ENCODE data around the gene DNAJC10.

The DNAJC10 gene

GRCh38 chr2:182715121-182715891, 751 bp upstream of the DNAJC10 start:
- Histone ChIP-seq H3K23ac (ENCODE audit: low read depth, low read length, poor library complexity) (no peak overlapping the region), H3K27me3 (ENCODE audit: control insufficient read depth in 3 of 3, insufficient read depth in 3 of 3, low read depth in 1 of 3, low read length in 3 of 3) (no peaks in the 10 kb centered on the region), H3K18ac (ENCODE audit: low read length) (no peak overlapping the region), H4K91ac (ENCODE audit: low read depth, low read length, poor library complexity) (no peak overlapping the region), H2BK120ac (ENCODE audit: low read depth, low read length) (no peak overlapping the region), H2AFZ (ENCODE audit: low read length) (peak overlapping the region; percentile 99), H3K4ac (ENCODE audit: low read length) (no peak overlapping the region), H4K8ac (ENCODE audit: low read depth, low read length) (no peak overlapping the region), H3K9me3 (replicated peaks in 1 of 2; ENCODE audit: control insufficient read depth in 2 of 2, insufficient read depth in 1 of 2, low read depth in 1 of 2, low read length in 2 of 2) (no peaks in the 10 kb centered on the region), H3K9ac (ENCODE audit: low read depth, low read length, poor library complexity) (no peak overlapping the region), H3K79me1 (ENCODE audit: low read depth, low read length) (peaks cover 3% of the 10 kb centered on the region), H3K14ac (ENCODE audit: low read length) (no peak overlapping the region), H3K4me3 (ENCODE audit: low read length in 2 of 2) (peak overlapping the region; percentile 81 to 96), H3K36me3 (replicated peaks in 1 of 2; ENCODE audit: control insufficient read depth in 2 of 2, insufficient read depth in 2 of 2, low read length in 2 of 2) (peaks cover 0 to 28% of the 10 kb centered on the region in 2 donors), H3K27ac (replicated peaks; ENCODE audit: low read length) (peak overlapping the region; percentile 96), H2BK15ac (ENCODE audit: low read length) (no peak overlapping the region), H2BK12ac (ENCODE audit: low read length) (no peak overlapping the region), H2AK5ac (ENCODE audit: low read depth, low read length) (no peak overlapping the region), H2BK5ac (ENCODE audit: low read length) (no peak overlapping the region), H3K4me2 (ENCODE audit: insufficient read depth, low read length, poor library complexity, severe bottlenecking) (peak overlapping the region; percentile 87), H3K4me1 (ENCODE audit: control insufficient read depth in 2 of 2, insufficient read depth in 1 of 2, low read depth in 1 of 2, low read length in 2 of 2) (peaks cover 0 to 4% of the 10 kb centered on the region in 2 donors)
- no CpG with 5 or more reads among the region's 9 CpGs for WGBS, 2 donors (ENCODE audit: extremely low coverage in 2 of 2, insufficient read length in 2 of 2, insufficient replicate concordance in 1 of 2)
- DNase-seq (ENCODE audit: low spot score), result no peak

DNA sequence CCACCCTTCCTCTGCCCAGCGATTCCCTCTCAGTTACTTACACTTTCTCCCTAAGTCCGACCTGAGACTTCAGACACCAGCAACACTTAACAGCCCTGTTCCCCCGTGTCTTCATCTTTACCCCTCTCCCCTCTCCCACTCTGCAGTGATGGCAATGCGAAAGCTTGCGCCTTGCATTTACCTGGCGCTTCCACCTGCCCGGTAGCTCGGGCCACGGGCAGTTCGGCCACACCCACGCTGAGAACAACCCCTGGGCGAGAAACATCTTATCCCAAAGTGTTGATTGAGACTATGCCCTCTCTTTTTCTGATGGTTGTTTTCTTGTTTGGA, 558 bp downstream of the DNAJC10 start:
- no peak overlapping the region for H3K14ac ChIP-seq (ENCODE audit: low read length)
- peak overlapping the region; percentile 20 for H4K8ac ChIP-seq (ENCODE audit: low read depth, low read length)
- H2BK120ac ChIP-seq (ENCODE audit: low read depth, low read length), result no peak overlapping the region
- H2BK15ac ChIP-seq (ENCODE audit: low read length), result no peak overlapping the region
- no peaks in the 10 kb centered on the region for H3K27me3 ChIP-seq (ENCODE audit: control insufficient read depth in 3 of 3, insufficient read depth in 3 of 3, low read depth in 1 of 3, low read length in 3 of 3)
- H3K36me3 ChIP-seq (replicated peaks in 1 of 2; ENCODE audit: control insufficient read depth in 2 of 2, insufficient read depth in 2 of 2, low read length in 2 of 2), result peaks cover 0 to 41% of the 10 kb centered on the region in 2 donors
- peak overlapping the region; percentile 92 for H3K23ac ChIP-seq (ENCODE audit: low read depth, low read length, poor library complexity)
- H4K91ac ChIP-seq (ENCODE audit: low read depth, low read length, poor library complexity), result no peak overlapping the region
- no peak overlapping the region for H2BK12ac ChIP-seq (ENCODE audit: low read length)
- no peak overlapping the region for H3K4ac ChIP-seq (ENCODE audit: low read length)
- no peak overlapping the region for H2BK5ac ChIP-seq (ENCODE audit: low read length)
- peak overlapping the region; percentile 81 to 96 for H3K4me3 ChIP-seq (ENCODE audit: low read length in 2 of 2)
- peak overlapping the region; percentile 95 for H3K18ac ChIP-seq (ENCODE audit: low read length)
- H3K4me1 ChIP-seq (ENCODE audit: control insufficient read depth in 2 of 2, insufficient read depth in 1 of 2, low read depth in 1 of 2, low read length in 2 of 2), result peaks cover 0 to 4% of the 10 kb centered on the region in 2 donors
- no peaks in the 10 kb centered on the region for H3K9me3 ChIP-seq (replicated peaks in 1 of 2; ENCODE audit: control insufficient read depth in 2 of 2, insufficient read depth in 1 of 2, low read depth in 1 of 2, low read length in 2 of 2)
- no peak for DNase-seq (ENCODE audit: low spot score)
- no peak overlapping the region for H2AK5ac ChIP-seq (ENCODE audit: low read depth, low read length)
- peak overlapping the region; percentile 99 for H2AFZ ChIP-seq (ENCODE audit: low read length)
- peak overlapping the region; percentile 96 for H3K27ac ChIP-seq (replicated peaks; ENCODE audit: low read length)
- H3K9ac ChIP-seq (ENCODE audit: low read depth, low read length, poor library complexity), result peak overlapping the region; percentile 98
- H3K79me1 ChIP-seq (ENCODE audit: low read depth, low read length), result peaks cover 3% of the 10 kb centered on the region
- WGBS, 2 donors (ENCODE audit: extremely low coverage in 2 of 2, insufficient read length in 2 of 2, insufficient replicate concordance in 1 of 2), result no CpG with 5 or more reads among the region's 12 CpGs
- peak overlapping the region; percentile 87 for H3K4me2 ChIP-seq (ENCODE audit: insufficient read depth, low read length, poor library complexity, severe bottlenecking)

- H3K14ac ChIP-seq (ENCODE audit: low read length), result no peak overlapping the region
- no peak overlapping the region for H2BK15ac ChIP-seq (ENCODE audit: low read length)
- peaks cover 3% of the 10 kb centered on the region for H3K79me1 ChIP-seq (ENCODE audit: low read depth, low read length)
- H3K27me3 ChIP-seq (ENCODE audit: control insufficient read depth in 3 of 3, insufficient read depth in 3 of 3, low read depth in 1 of 3, low read length in 3 of 3), result no peaks in the 10 kb centered on the region
- no peak for DNase-seq (ENCODE audit: low spot score)
- no peaks in the 10 kb centered on the region for H3K9me3 ChIP-seq (replicated peaks in 1 of 2; ENCODE audit: control insufficient read depth in 2 of 2, insufficient read depth in 1 of 2, low read depth in 1 of 2, low read length in 2 of 2)
- H2AFZ ChIP-seq (ENCODE audit: low read length), result no peak overlapping the region
- H3K36me3 ChIP-seq (replicated peaks in 1 of 2; ENCODE audit: control insufficient read depth in 2 of 2, insufficient read depth in 2 of 2, low read length in 2 of 2), result peaks cover 0 to 49% of the 10 kb centered on the region in 2 donors
- no peak overlapping the region for H3K4me3 ChIP-seq (ENCODE audit: low read length in 2 of 2)
- H4K91ac ChIP-seq (ENCODE audit: low read depth, low read length, poor library complexity), result no peak overlapping the region
- no peak overlapping the region for H2AK5ac ChIP-seq (ENCODE audit: low read depth, low read length)
- H3K9ac ChIP-seq (ENCODE audit: low read depth, low read length, poor library complexity), result no peak overlapping the region
- H3K27ac ChIP-seq (replicated peaks; ENCODE audit: low read length), result no peak overlapping the region
- no peak overlapping the region for H3K4me2 ChIP-seq (ENCODE audit: insufficient read depth, low read length, poor library complexity, severe bottlenecking)
- H2BK120ac ChIP-seq (ENCODE audit: low read depth, low read length), result no peak overlapping the region
- H2BK12ac ChIP-seq (ENCODE audit: low read length), result no peak overlapping the region
- no peak overlapping the region for H4K8ac ChIP-seq (ENCODE audit: low read depth, low read length)
- peaks cover 0 to 4% of the 10 kb centered on the region in 2 donors for H3K4me1 ChIP-seq (ENCODE audit: control insufficient read depth in 2 of 2, insufficient read depth in 1 of 2, low read depth in 1 of 2, low read length in 2 of 2)
- no peak overlapping the region for H3K23ac ChIP-seq (ENCODE audit: low read depth, low read length, poor library complexity)
- H3K4ac ChIP-seq (ENCODE audit: low read length), result no peak overlapping the region
- no peak overlapping the region for H2BK5ac ChIP-seq (ENCODE audit: low read length)
- no CpG with 5 or more reads among the region's 2 CpGs for WGBS, 2 donors (ENCODE audit: extremely low coverage in 2 of 2, insufficient read length in 2 of 2, insufficient replicate concordance in 1 of 2)
- H3K18ac ChIP-seq (ENCODE audit: low read length), result no peak overlapping the region
These were observed 1.4 kb downstream of the DNAJC10 start for GRCh38 chr2:182717416-182717815.

DNA sequence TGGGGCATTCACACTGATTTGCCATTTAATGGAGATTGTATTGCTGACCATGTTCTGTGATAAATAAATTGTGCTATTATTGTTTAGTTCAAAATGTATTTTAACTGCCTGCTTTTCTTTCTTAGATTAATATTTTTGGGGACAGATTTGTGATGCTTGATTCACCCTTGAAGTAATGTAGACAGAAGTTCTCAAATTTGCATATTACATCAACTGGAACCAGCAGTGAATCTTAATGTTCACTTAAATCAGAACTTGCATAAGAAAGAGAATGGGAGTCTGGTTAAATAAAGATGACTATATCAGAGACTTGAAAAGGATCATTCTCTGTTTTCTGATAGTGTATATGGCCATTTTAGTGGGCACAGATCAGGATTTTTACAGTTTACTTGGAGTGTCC, 1.8 kb downstream of the DNAJC10 start:
- Histone ChIP-seq H3K4me2 (ENCODE audit: insufficient read depth, low read length, poor library complexity, severe bottlenecking) (no peak overlapping the region), H2AK5ac (ENCODE audit: low read depth, low read length) (no peak overlapping the region), H2BK5ac (ENCODE audit: low read length) (no peak overlapping the region), H3K4ac (ENCODE audit: low read length) (no peak overlapping the region), H4K8ac (ENCODE audit: low read depth, low read length) (no peak overlapping the region), H3K23ac (ENCODE audit: low read depth, low read length, poor library complexity) (no peak overlapping the region), H2BK15ac (ENCODE audit: low read length) (no peak overlapping the region), H3K4me1 (ENCODE audit: control insufficient read depth in 2 of 2, insufficient read depth in 1 of 2, low read depth in 1 of 2, low read length in 2 of 2) (peaks cover 0 to 4% of the 10 kb centered on the region in 2 donors), H2BK120ac (ENCODE audit: low read depth, low read length) (no peak overlapping the region), H3K4me3 (ENCODE audit: low read length in 2 of 2) (no peak overlapping the region), H3K79me1 (ENCODE audit: low read depth, low read length) (peaks cover 3% of the 10 kb centered on the region), H3K9ac (ENCODE audit: low read depth, low read length, poor library complexity) (no peak overlapping the region), H3K27me3 (ENCODE audit: control insufficient read depth in 3 of 3, insufficient read depth in 3 of 3, low read depth in 1 of 3, low read length in 3 of 3) (no peaks in the 10 kb centered on the region), H2AFZ (ENCODE audit: low read length) (no peak overlapping the region), H2BK12ac (ENCODE audit: low read length) (no peak overlapping the region), H3K14ac (ENCODE audit: low read length) (no peak overlapping the region), H3K36me3 (replicated peaks in 1 of 2; ENCODE audit: control insufficient read depth in 2 of 2, insufficient read depth in 2 of 2, low read length in 2 of 2) (peaks cover 0 to 53% of the 10 kb centered on the region in 2 donors), H3K27ac (replicated peaks; ENCODE audit: low read length) (no peak overlapping the region), H3K18ac (ENCODE audit: low read length) (no peak overlapping the region), H4K91ac (ENCODE audit: low read depth, low read length, poor library complexity) (no peak overlapping the region), H3K9me3 (replicated peaks in 1 of 2; ENCODE audit: control insufficient read depth in 2 of 2, insufficient read depth in 1 of 2, low read depth in 1 of 2, low read length in 2 of 2) (no peaks in the 10 kb centered on the region)
- DNase-seq (ENCODE audit: low spot score), result no peak

All from neuronal stem cell (in vitro differentiated cells).